Cerebellar nuclear complex (tissue), 1 donor: ENCODE measurements around the gene PTPN11.
"Not testable (repeated sequence)": the region's sequence is repeated elsewhere in the genome, so short reads cannot be mapped to it uniquely, and the experiment has no call there.

Source experiments
- DNase-seq, 2 experiments: peaks; one replicate each; lab custom pipeline; 2025; lab: John Stamatoyannopoulos, UW

PTPN11 gene

DNA sequence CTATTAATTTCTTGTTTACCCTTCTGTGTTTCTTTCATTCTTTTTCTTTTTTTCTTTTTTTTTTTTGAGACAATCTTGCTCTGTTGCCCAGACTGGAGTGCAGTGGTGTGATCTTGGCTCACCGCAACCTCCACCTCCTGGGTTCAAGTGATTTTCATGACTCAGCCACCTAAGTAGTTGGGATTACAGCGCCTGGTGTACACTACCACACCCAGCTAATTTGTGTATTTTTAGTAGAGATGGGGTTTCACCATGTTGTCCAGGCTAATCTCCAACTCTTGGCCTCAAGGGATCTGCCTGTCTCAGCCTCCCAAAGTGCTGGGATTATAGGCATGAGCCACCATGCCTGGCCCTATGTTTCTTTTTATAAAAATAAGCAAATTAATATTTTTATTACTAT lies 29.4 kb downstream of the PTPN11 start:
- not testable (repeated sequence) for DNase-seq

DNA sequence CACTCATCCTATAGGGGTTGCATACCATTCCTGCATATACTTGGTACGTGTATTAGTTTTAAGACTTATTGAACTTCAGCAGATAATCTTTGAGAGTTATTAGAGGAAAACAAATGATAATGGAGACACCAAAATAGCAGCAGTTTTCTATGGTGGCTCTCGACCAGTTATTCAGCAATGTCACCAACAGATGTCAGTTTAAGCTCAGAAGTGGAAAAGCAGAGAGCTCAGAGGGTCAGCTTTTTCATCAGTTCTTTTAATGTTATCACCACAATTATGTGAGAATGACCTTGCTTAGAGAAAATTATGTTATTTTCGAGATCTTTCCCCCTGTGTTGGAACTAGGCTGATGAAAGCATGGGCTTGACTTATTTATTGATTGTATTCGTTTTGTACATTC lies 32.0 kb downstream of the PTPN11 start:
- DNase-seq: peak in 1 of 2 experiments; percentile 21

DNA sequence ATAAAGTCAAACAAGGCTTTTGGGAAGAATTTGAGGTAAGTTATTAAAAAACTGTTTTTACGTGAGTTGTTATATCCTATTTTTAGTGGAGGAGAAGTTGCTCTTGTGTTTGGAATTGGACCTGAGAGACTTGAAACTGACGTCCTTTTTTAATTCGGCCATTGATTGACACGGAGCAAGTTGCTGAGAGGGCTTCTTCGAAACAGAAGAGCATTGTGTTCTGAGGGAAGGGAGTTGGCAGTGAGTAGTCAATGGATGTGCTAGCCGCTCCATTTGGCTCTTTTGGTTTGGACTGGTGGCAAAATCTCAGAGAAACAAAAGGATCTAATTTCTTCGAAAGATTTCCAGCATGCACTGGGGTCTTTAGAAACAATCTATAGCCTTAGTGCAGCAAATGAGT lies 37.3 kb downstream of the PTPN11 start:
- DNase-seq: no peak

DNA sequence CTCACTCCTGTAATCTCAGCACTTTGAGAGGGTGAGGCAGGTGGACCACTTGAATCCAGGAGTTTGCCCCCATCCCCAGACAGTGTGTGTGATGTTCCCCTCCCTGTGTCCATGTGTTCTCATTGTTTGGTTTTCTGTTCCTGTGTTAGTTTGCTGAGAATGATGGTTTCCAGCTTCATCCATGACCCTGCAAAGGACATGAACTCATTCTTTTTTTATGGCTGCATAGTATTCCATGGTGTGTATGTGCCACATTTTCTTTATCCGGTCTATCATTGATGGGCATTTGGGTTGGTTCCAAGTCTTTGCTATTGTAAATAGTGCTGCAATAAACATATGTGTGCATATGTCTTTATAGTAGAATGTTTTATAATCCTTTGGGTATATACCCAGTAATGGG lies 38.4 kb downstream of the PTPN11 start:
- not testable (repeated sequence) for DNase-seq

DNA sequence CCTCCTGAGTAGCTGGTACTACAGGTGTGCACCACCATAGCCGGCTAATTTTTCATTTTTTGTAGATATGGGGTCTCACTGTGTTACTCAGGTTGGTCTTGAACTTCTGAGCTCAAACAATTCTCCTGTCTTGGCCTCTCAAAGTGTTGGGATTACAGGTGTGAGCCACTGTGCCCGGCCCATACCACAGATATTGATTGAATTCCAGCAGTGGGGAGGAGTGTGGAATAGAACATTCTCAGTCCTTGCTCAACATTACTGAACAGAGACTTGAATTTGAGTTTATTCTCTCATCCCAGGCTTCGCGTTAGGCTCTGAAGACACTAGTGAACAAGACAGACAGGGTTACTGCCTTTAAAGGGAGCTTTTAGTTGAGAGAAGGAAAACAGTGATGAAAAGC lies 39.6 kb downstream of the PTPN11 start:
- no peak for DNase-seq

DNA sequence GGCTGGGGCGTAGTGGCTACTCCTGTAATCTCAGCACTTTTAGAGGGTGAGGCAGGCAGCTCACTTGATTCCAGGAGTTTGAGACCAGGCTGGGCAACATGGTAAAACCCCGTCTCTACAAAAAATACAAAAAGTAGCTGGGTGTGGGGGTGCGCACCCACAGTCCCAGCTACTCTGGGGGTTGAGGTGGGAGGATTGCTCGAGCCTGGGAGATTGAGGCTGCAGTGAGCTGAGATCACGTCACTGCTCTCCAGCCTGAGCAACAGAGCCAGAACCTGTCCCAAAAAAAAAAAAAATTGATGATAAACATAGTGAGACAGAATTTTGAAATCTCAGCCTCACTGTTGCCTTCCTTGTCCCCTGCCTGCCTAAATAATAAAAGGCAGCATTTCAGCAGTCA lies 40.0 kb downstream of the PTPN11 start:
- DNase-seq: no peak

DNA sequence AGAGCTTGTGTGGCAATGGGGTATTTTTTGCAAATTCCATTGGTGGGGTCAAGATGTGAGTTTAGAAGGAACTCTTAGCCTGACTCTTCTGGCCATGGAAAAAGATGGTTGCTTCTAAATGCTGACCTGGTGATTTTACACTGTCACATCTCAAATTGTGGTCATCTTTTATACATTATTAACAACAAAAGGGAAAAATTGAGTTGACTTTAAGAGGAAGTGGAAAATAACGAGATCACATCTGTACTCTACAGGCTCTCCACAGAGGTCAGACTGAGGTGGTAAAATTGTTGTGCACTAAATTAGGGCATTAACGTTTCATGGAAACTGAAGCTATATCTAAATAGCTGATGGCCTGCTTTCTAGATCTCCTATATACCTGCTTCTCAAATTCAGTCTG lies 44.7 kb downstream of the PTPN11 start:
- DNase-seq: no peak

DNA sequence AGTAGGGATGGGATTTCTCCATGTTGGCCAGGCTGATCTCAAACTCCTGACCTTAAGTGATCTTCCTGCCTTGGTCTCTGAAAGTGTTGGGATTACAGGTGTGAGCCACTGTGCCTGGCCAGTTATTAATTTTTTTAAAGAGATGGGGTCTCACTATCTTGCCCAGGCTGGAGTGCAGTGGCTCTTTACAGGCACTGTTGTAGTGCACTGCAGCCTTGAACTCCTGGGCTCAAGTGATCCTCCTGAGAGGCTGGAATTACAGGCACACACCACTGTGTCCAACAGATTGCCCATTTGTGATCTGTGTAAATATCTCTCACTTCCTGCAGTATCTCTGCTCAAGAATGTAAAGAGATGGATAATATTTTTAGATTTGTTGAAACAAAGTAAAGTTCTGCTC lies 45.9 kb downstream of the PTPN11 start:
- no peak for DNase-seq

DNA sequence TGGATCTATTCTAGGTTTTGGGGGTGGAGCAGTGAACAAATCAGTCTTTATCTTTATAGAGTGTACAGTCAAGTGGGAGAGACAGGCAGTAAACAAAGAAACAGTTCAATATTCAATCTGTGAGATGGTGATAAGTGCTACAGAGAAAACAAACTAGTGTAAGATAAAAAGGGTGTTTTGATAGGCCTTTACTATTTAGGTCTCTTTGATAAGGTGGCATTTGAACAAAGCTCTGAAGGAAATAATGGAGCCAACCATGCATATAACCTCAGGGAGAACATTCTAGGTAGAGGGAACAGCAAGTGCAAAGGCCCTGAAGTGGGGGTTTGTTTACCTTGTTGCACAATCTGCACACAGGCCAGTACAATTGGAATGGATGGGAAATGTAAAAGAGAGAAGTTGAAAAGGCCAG lies 47.3 kb downstream of the PTPN11 start:
- no peak for DNase-seq

DNA sequence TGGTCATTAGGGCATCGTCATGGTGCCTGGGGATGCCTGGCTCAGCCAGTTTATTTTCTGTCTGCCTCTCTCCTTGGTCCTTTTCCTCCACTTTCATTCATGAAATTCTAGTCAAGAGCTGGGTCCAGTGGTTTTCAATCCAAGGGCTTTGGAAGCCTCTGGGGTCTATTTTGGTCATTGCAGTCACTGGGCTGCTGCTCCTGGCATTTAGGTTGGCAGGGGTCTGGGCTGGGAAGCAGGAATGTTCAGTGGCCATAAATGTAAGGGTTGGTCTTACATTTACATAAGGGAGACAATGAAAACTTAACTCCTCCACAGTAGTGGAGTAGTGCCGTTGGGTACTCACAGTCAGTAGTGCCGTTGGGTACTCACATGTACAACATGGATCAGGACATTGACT lies 48.1 kb downstream of the PTPN11 start:
- DNase-seq: no peak

DNA sequence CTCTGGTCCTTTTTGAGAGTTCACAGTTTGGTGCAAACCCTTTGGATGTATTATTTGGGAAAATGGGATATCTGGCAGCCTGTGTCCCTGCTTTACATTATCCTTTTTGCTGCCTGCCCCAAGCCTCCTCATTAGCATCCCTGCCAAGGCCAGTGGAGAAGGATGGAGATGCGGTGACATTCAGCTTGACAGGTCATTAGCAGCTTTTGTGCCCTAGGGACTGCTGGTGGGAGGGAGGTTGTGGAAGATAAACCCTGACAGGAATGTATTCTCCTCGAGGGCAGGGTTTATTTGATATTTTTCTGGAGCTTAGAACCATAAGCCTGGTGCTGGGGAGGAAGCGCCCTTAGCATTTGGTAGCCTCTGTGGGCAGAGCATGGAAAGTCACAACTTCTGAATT lies 49.3 kb downstream of the PTPN11 start:
- DNase-seq: no peak

DNA sequence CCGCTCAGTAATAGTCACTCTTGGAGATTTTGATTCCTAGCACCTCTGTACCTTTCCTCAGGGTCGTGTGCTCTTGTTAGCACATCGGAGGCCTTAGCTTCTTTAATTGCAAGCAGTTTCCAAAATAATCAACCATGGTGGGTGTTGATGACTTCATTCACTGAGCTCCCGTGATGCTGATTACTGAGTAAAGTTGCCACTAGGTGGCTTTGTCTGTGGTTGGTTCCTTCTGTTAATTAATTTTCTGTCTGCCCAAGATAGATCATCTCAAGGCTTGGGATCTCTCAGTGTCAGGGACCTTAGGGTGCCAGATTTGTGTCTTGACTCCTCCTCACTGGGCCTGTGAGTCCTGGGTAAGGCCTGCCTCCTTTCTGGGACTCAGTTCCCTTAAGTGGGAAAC lies 54.3 kb downstream of the PTPN11 start:
- DNase-seq: no peak

DNA sequence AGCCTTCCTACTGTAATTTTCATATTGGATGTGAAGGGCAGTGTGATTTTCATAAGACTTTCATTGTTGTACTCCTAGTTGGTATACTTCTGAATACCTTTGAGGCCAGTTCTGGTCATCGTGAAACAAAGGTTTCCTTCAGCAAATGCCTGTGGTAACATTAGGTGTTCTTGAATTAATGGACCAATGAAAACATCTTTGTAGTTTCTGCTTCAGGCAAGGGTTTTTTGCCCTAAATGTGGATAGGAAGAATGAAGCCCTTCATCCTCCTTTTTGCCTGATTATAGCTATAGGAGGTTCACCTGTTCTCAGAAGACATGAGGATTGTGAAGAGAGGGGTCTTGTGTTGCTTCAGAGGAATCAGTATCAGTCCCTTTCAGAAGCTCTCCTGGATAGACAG lies 60.7 kb downstream of the PTPN11 start:
- DNase-seq: no peak

DNA sequence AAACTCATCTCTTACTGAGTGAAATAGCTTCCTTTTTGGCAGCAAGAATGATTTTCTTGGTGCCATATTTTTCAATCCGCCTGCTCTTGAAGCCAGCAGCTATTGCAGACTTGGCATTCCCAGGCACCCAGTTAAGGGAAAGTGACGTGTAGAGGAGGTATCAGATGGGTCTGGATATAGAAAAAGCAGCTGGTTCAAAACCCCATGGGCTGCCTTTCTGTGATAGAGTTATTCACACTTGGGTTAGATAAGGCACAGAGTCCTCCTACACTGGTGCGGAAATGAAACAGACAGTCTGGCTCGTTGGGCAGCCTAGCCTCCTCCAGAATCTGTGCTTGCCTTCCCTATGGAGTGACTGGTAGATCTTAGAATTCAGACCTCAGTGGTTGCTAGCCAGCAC lies 62.2 kb downstream of the PTPN11 start:
- DNase-seq: no peak

DNA sequence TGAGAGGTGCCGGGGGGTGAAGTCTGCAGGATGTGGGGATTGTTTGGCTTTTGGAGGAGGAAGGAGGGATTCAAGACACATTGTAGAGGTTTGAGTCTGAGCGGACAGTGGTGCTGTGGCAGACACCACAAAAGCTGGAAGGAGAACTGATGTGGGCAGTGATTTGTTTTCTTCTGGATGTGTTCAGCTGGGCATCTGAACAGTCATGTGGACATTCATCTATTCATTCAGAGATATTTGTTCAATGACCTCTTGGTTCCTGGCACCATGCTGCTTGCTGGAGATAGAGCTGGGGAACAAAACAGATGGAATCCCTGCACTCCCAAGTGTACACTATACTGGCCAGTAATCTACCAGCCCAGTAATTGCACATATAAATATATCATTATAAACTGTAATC lies 64.0 kb downstream of the PTPN11 start:
- no peak for DNase-seq

DNA sequence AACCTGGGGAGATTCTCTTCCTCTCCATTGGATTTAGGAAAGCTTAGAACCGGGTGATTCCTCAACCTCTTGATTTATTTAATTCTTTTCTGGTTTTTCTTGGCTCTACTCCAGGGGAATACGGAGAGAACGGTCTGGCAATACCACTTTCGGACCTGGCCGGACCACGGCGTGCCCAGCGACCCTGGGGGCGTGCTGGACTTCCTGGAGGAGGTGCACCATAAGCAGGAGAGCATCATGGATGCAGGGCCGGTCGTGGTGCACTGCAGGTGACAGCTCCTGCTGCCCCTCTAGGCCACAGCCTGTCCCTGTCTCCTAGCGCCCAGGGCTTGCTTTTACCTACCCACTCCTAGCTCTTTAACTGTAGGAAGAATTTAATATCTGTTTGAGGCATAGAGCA lies 67.6 kb downstream of the PTPN11 start:
- DNase-seq: no peak

DNA sequence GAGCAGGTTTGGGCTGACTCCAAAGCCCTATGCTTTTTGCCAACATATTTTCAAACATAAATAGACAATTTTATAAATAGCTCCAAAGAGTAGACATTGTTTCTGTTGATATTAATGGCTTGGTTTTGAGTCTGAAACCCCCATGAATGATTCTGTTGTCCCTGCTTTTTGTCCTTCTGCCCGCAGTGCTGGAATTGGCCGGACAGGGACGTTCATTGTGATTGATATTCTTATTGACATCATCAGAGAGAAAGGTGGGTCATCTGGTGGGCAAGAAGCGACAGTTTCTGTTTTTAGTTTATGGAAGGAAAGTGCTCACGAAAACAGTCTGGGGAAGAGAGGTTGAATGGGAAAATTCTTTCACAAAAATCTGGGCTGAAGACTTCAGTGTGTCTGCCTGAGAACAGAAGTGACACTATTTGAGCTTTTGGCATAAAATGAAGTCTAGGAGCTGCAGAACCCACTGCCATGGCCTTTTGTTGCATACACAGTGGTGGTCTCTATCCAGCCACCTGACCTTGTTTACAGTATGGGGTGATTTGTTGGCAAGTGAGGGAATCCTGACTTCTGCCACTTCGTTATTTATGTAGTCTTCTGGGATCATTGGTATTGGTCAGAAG lies 69.6 kb downstream of the PTPN11 start:
- no peak for DNase-seq

DNA sequence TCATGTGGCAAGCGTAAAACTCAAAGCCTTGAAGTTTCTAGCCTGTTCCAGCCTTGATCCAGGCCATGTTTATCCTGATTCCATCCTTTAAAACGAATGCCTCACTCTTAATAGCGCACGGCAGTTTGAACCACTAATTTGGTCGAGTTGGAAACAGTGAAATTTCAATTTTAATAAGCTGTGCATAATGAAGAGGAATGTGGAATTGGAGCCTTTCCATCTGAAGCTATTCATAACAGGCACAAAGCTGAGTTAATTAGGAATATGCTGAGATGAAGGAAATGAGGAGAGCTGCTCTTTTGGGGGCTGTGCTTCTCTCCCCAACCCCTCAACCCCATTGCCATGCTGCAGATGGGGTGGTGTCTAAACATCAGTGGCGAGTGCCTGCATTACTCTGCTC lies 70.7 kb downstream of the PTPN11 start:
- DNase-seq: no peak

DNA sequence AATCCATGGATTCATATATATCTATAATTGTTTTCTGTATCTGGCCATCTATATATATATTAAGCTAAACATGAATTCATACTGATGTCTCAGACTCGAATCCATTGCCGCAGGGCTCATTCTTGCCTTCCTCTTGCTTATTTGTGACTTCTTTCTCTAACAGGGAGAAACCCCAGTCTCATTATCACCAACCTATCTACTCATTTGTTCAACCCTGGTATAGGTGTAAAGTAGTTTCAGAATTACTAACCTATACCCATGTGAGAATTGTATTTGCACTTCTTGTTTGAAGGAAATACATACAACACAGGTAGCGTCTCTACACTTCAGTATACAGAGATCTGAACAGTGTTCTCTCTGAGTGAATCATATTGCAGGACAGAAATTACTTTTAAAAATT lies 77.7 kb downstream of the PTPN11 start:
- DNase-seq: no peak

DNA sequence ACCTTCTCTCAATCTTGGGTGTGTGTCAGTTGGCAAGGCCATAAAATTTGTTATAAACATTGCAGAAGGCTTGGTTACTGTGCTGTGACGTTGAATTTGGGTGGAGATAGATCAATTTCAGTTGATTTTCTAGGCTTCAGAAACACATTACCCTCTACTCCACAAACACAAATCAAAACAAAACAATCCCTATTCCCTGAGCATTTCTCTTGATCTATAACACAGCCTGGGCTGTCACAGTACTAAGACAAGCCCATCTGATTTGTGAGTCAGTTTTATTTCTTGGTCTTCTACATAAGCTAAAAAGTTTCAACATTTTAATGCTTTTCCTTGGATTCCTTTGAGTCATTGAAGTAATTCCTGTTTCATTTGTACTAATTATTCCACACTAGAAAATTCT lies 79.8 kb downstream of the PTPN11 start:
- DNase-seq: no peak

DNA sequence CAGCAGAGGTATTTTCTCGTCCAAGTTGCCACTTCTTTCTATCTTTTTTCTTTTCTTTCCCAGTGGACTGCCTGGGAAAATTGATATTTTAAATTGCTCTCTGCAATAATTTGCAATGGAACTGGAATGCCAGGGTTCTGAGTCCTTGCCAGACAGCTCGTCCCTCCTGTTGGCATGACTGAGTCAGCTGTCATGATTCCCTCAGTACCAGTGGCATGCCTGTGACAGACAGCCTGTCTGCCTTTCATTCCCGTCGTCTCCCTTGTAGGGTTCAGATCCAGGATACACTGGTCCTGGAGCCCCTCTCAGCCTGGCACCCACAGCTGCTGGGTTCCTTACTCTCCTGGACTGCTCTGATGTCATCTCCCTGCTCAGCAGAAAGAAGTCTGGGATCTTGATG lies 84.8 kb downstream of the PTPN11 start:
- no peak for DNase-seq

DNA sequence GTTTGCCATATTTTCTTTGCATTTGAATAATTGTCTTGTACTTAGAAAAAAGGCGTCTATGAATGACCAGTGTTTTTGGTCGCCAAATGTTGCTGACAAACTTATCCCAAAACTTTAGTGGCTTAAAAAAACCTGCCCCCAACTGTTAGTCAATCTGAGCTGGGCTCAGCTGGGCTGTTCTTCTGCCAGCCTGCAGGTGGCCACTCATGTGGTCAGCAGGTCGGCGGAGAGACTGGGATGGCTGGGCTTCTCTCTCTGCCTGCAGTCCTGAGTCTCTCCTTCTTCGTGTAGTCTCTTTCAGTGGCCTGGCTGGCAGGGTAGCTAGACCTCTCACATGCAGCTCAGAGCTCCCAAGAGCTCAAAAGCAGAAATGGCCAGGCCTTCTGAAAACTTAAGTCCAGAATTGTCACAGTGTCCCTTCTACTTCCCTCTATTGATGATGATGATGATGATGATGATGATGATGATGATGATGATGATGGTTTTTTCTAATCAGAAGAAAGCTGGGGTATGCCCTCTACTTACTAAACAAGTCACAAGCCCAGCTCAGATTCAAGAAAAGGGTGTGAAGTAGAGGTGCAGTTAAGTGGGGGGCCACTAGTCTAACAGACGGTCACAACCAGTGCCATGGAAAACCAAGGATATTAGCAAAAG lies 87.9 kb downstream of the PTPN11 start:
- DNase-seq: no peak

DNA sequence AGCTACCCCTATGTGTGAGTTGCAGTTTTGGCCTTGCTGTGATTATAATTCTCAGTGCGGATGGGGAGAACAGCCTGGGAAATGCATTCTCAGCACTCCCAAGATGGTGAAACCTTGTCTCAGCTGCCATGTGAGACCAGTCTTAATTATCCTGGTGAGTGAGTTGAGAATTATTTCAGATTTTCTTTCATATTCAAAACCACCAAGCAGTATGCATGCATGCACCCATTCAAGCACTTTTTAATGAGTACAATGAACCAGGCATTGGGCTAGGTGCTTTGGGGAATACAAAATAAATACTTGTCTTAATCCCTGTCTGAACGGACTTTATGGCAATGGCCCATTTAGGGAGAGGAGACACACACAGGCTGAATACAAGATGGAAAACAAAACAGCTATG lies 94.7 kb downstream of the PTPN11 start:
- no peak for DNase-seq

DNA sequence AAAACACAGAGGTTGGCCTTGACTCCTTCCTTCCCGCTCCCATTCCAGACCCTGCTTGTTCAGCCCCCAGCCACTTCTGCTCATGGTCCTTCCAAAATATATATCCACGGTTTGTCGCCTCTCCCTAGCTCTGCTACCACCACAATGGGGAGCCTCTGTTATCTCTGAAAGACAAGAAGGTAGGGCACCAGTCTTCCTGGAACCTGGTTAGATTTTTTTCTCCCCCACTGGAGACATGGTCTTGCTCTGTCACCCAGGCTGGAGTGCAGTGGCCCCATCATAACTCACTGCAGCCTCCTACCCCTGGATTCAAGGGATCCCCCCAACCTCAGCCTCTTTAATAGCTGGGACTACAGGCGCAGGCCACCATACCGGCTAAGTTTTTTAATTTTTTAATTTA lies 95.7 kb downstream of the PTPN11 start:
- DNase-seq: no peak
